ENCODE measurements around the gene LMNA. TPM values are rescaled to one million over a fixed set of nuclear protein-coding genes. Genes with fewer than 3 reads are reported as not detected.
A peak's percentile ranks its signal among the peaks of the same experiment; 100 is the strongest.
"Not testable (repeated sequence)": the region's sequence is repeated elsewhere in the genome, so short reads cannot be mapped to it uniquely, and the experiment has no call there.

LMNA gene
- total RNA-seq, 1 experiment from 2014 or later: 51.0 TPM

DNA sequence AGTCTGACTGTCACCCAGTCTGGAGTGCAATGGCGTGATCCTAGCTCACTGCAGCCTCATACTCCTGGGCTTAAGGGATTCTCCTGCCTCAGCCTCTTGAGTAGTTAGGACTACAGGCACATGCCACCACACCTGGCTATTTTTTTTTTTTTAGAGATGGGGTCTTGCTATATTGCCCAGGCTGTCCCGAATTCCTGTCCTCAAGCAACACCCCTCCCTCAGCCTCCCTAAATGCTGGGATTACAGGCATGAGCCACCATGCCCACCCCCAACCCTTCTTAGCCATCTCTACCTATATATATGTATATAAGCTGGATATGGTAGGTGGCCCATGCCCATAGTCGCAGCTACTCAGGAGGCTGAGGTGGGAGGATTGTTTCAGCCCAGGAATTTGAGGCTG lies 66.0 kb downstream of the LMNA start:
- Mint-ChIP-seq H3K27ac (peak overlapping the region; percentile 96 to 99 (median 99); a peak in 6 of 7 replicates), H3K4me3 (no peak overlapping the region), H3K36me3 (ENCODE audit: insufficient read depth in 1 of 3, low read depth in 3 of 3) (peaks cover 6 to 26% (median 15%) of the 10 kb centered on the region in 3 experiments; a peak in 6 of 7 replicates), H3K27me3 (ENCODE audit: low read depth) (no peaks in the 10 kb centered on the region), H3K4me1 (peaks cover 45 to 69% of the 10 kb centered on the region in 2 experiments), H3K9me3 (no peaks in the 10 kb centered on the region)
- Histone ChIP-seq H3K23ac (ENCODE audit: insufficient read length, low read depth, low read length) (no peak overlapping the region), H3K9ac (ENCODE audit: extremely low read depth, insufficient read length, low read length) (no peak overlapping the region), H3K14ac (ENCODE audit: insufficient read depth, low read length) (no peak overlapping the region), H3K4me2 (ENCODE audit: insufficient read depth, insufficient read length, low read length) (no peak overlapping the region), H3K27me3 (ENCODE audit: insufficient read depth, low read length) (no peaks in the 10 kb centered on the region), H2AK5ac (ENCODE audit: insufficient read length, low read length) (no peak overlapping the region), H3K23me2 (ENCODE audit: insufficient read length, low read depth, low read length, poor library complexity, severe bottlenecking) (no peaks in the 10 kb centered on the region), H3K4me1 (ENCODE audit: insufficient read depth, low read length) (peaks cover 5% of the 10 kb centered on the region), H3K4ac (ENCODE audit: low read depth, low read length) (peak overlapping the region; percentile 80; the same call in 1 of the 2 replicates), H3K79me1 (ENCODE audit: insufficient read depth, low read depth, low read length, poor library complexity, severe bottlenecking) (no peaks in the 10 kb centered on the region), H4K20me1 (ENCODE audit: control insufficient read depth, insufficient read depth, insufficient read length) (no peaks in the 10 kb centered on the region), H2AFZ (ENCODE audit: low read length) (no peak overlapping the region), H3K9me3 (ENCODE audit: control insufficient read depth, low read depth, low read length) (no peaks in the 10 kb centered on the region), H2BK120ac (ENCODE audit: low read depth, low read length, poor library complexity, severe bottlenecking) (no peak overlapping the region), H3K27ac (ENCODE audit: insufficient read length, low read depth, low read length) (peak overlapping the region; percentile 57), H2BK12ac (ENCODE audit: insufficient read length, low read depth, low read length) (peak overlapping the region; percentile 35), H2BK20ac (ENCODE audit: low read depth, low read length, poor library complexity, severe bottlenecking) (peak overlapping the region; percentile 94), H4K5ac (ENCODE audit: insufficient read length, low read depth, low read length) (no peak overlapping the region), H4K91ac (ENCODE audit: insufficient read length, low read depth, low read length) (no peak overlapping the region), H3K18ac (ENCODE audit: insufficient read length, low read depth, low read length) (peak overlapping the region; percentile 82), H3T11ph (ENCODE audit: low read length) (no peak overlapping the region), H2BK15ac (ENCODE audit: low read depth, low read length) (no peak overlapping the region), H2BK5ac (ENCODE audit: insufficient read length, low read length) (no peak overlapping the region), H3K79me2 (ENCODE audit: insufficient read depth, low read length) (no peaks in the 10 kb centered on the region), H3K56ac (ENCODE audit: insufficient read length, low read depth, low read length) (no peak overlapping the region), H4K8ac (replicated peaks; ENCODE audit: insufficient read length, low read depth, low read length) (no peak overlapping the region)
- no peak for DNase-seq
- TF ChIP-seq, protein P1, sequence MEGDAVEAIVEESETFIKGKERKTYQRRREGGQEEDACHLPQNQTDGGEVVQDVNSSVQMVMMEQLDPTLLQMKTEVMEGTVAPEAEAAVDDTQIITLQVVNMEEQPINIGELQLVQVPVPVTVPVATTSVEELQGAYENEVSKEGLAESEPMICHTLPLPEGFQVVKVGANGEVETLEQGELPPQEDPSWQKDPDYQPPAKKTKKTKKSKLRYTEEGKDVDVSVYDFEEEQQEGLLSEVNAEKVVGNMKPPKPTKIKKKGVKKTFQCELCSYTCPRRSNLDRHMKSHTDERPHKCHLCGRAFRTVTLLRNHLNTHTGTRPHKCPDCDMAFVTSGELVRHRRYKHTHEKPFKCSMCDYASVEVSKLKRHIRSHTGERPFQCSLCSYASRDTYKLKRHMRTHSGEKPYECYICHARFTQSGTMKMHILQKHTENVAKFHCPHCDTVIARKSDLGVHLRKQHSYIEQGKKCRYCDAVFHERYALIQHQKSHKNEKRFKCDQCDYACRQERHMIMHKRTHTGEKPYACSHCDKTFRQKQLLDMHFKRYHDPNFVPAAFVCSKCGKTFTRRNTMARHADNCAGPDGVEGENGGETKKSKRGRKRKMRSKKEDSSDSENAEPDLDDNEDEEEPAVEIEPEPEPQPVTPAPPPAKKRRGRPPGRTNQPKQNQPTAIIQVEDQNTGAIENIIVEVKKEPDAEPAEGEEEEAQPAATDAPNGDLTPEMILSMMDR (conservative IDR thresholded peaks at IDR 0.05): no peak
- no CpG with 5 or more reads among the region's 3 CpGs for WGBS (ENCODE audit: extremely low coverage, insufficient read length, low lambda C conversion rate)

DNA sequence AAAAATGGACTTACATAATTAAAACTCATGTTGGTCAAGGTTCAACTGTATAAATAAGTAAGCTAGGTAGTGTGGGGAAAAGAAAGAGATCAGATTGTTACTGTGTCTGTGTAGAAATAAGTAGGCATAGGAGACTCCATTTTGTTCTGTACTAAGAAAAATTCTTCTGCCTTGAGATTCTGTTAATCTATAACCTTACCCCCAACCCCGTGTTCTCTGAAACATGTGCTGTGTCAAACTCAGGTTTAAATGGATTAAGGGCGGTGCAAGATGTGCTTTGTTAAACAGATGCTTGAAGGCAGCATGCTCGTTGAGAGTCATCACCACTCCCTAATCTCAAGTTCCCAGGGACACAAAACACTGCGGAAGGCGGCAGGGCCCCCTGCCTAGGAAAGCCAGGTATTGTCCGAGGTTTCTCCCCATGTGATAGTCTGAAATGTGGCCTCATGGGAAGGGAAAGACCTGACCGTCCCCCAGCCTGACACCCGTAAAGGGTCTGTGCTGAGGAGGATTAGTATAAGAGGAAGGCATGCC lies 66.9 kb downstream of the LMNA start:
- H3K23ac ChIP-seq (ENCODE audit: insufficient read length, low read depth, low read length); H2BK12ac ChIP-seq (ENCODE audit: insufficient read length, low read depth, low read length); H3K9ac ChIP-seq (ENCODE audit: extremely low read depth, insufficient read length, low read length); H3K79me2 ChIP-seq (ENCODE audit: insufficient read depth, low read length); H3K27me3 ChIP-seq (ENCODE audit: insufficient read depth, low read length); H3T11ph ChIP-seq (ENCODE audit: low read length); H4K20me1 ChIP-seq (ENCODE audit: control insufficient read depth, insufficient read depth, insufficient read length); H4K8ac ChIP-seq (replicated peaks; ENCODE audit: insufficient read length, low read depth, low read length); H3K14ac ChIP-seq (ENCODE audit: insufficient read depth, low read length); H4K5ac ChIP-seq (ENCODE audit: insufficient read length, low read depth, low read length); H3K18ac ChIP-seq (ENCODE audit: insufficient read length, low read depth, low read length); H3K27me3 Mint-ChIP-seq (ENCODE audit: low read depth); H2BK5ac ChIP-seq (ENCODE audit: insufficient read length, low read length); H3K4me1 ChIP-seq (ENCODE audit: insufficient read depth, low read length); H3K9me3 ChIP-seq (ENCODE audit: control insufficient read depth, low read depth, low read length); H2BK15ac ChIP-seq (ENCODE audit: low read depth, low read length); H4K91ac ChIP-seq (ENCODE audit: insufficient read length, low read depth, low read length); H3K4me2 ChIP-seq (ENCODE audit: insufficient read depth, insufficient read length, low read length); H3K23me2 ChIP-seq (ENCODE audit: insufficient read length, low read depth, low read length, poor library complexity, severe bottlenecking); H3K56ac ChIP-seq (ENCODE audit: insufficient read length, low read depth, low read length); H2AK5ac ChIP-seq (ENCODE audit: insufficient read length, low read length); H3K4ac ChIP-seq (ENCODE audit: low read depth, low read length); H2AFZ ChIP-seq (ENCODE audit: low read length); H2BK120ac ChIP-seq (ENCODE audit: low read depth, low read length, poor library complexity, severe bottlenecking); H3K9me3 Mint-ChIP-seq; H3K79me1 ChIP-seq (ENCODE audit: insufficient read depth, low read depth, low read length, poor library complexity, severe bottlenecking): not testable (repeated sequence)
- peak; percentile 80 for DNase-seq
- H3K27ac Mint-ChIP-seq: peak overlapping the region; percentile 75 to 96 (median 91)
- peak overlapping the region; percentile 82 for H3K27ac ChIP-seq (ENCODE audit: insufficient read length, low read depth, low read length)
- H3K4me3 Mint-ChIP-seq: peak overlapping the region; percentile 10 to 22; a peak in 4 of 5 replicates
- peak overlapping the region; percentile 86 for H2BK20ac ChIP-seq (ENCODE audit: low read depth, low read length, poor library complexity, severe bottlenecking)
- H3K36me3 Mint-ChIP-seq (ENCODE audit: insufficient read depth in 1 of 3, low read depth in 3 of 3): peaks cover 6 to 28% (median 14%) of the 10 kb centered on the region in 3 experiments; a peak in 6 of 7 replicates
- WGBS (ENCODE audit: extremely low coverage, insufficient read length, low lambda C conversion rate): no CpG with 5 or more reads among the region's 8 CpGs
- H3K4me1 Mint-ChIP-seq: peaks cover 42 to 63% of the 10 kb centered on the region in 2 experiments

All from H9 (cell line).